Myocyte (in vitro differentiated cells): Measurements from ENCODE around the gene SPPL3. TPM values are rescaled to one million over a fixed set of nuclear protein-coding genes. Genes with fewer than 3 reads are reported as not detected.

Experiments used
- DNase-seq: peaks from one replicate; pipeline ENCODE4 v3.0.0-alpha.2; 2012; ENCODE audit warnings: low read depth
- total RNA-seq: library from RNA; depleted of rRNA; stranded (reverse); fragments of >200 nt; gene quantifications from 2 replicates; pipeline ENCODE4 v1.2.3, GENCODE V29; 2014

Gene SPPL3
- total RNA-seq, 1 donor from 2014 or later: 12.2 TPM

DNA sequence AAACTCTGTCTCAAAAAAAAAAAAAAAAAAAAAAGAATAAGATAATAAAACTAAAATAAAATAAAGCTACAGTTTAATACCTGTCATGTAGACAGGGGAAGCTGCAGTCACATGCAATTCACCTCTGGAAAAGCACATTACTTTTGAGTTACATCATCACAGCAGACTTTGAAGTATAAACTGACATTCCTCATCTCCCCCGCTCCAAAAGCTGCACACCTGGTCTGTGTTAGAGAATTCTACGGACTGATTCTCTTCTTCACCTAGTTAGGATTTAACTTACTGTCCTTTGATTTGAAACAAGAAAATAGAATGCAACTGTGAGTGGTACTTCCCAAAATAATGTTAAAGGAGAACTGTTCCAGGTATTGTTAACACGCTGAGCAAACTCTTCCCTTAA lies 25.1 kb downstream of the SPPL3 start:
- no peak for DNase-seq

DNA sequence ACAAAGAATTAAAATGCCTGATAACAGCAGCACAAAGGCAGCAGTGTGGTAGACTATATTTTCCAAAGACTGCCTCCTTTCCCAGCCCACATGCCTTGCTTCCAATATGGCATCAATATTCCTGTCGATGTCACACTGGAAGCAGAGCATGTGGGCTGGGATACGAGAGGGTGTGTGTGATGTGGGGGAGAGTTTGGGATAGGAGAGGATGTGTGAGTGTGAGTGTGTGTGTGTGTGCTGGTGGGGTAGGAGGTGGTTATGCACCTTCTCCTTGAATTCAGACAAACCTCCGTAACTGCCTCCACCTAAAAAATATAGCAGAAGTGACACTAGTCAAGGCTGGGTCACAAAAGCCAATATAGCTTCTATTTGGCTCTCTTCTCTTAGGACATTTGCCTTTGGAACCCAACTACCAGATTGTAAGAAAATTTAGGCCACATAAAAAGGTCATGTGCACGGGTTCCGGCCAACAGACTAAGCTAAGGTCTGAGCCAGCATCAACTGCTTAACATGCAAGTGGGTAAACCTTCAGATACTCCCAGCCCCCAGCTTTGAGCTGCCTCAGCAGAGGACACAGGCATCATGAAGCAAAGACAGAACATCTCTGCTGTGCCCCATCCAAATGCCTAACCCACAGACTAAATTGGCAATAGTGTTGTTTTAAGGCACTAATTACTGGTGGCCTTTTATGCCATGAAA lies 29.5 kb downstream of the SPPL3 start:
- DNase-seq: no peak

DNA sequence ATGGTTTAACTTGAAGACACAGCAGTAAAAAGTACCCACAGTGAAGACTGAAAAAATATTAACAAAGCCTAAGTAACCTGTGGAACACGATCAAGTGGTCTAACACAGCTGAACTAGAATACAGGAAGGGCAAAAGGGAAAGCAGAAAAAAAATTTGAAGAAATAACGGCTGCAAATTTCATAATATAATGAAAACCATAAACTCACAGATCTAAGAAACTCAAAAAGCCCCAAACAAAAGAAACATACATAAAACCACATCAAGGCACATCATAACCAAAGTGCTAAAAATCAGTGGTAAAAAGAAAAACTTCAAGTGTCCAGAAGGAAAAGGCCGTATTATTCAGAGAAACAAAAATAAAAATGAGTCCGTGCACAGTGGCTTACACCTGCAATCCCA lies 30.9 kb downstream of the SPPL3 start:
- DNase-seq: no peak

DNA sequence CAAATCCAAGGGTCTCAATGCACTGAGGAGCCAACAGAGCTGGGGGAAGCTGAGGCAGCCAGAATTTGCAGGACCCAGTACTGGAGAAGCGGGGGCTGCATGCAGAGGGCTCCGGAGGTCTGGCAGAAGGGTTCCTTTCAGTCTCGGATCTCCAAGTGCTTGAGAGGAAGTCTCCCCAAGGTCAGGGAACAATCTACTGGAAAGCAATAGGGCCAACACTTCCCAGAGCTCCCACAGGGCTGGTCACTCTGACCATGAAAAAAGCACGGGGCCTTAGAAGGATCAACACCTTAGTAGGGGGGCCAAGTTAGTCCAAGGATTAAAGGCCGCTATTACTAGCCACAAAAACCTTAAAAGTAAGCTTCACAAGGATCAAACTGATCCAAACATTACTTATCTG lies 31.7 kb downstream of the SPPL3 start:
- DNase-seq: no peak

DNA sequence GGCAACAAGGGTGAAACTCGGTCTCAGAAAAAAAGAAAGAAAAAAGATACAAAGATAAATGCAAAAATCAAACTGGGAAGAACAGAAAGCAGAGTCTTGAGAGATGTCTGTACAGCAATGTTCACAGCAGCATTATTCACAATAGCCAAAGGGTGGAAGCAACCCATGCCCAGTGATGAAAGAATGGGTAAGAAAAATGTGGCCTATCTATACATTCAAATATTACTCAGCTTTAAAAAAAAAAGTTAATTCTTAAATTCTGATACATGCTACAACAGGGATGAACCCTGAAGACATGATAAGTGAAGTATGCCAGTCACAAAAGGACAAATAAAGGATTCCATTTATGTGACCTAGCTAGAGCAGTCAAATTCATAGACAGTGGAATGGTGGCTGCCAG lies 33.7 kb downstream of the SPPL3 start:
- no peak for DNase-seq

DNA sequence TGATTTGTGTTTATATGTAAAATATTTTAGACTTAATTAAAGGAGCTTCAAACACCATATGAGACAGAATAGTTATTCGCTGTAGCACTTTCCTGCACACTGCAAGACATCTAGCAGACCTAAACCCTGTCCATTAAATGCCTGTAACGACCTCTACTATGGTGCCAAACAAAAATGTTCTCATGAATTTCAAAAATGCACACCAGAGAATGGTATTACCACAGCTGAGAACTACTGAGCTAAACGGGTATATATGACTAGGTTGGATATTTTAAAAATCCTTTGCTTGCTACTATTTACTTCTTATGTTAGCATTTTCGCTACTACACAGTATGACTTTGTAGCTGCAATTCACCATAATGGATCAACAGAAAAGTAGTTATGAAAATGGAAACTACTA lies 34.8 kb downstream of the SPPL3 start:
- DNase-seq: no peak

DNA sequence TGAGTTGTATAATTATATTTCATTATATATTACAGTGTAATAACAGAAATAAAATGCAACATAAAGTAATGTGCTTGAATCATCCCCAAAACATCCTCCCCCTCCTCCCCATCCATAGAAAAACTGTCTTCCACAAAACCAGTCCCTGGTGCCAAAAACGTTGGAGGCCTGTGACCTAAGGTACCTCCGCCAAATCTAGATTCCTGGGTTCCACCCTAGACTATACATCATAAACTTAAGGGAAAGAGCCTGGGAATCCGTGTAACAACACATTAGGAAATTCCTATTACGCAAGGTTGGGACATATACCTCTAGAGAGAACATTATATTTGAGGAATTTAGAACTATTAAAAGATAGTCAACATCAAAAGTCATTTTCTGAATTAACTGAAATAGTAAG lies 38.0 kb downstream of the SPPL3 start:
- DNase-seq: no peak

DNA sequence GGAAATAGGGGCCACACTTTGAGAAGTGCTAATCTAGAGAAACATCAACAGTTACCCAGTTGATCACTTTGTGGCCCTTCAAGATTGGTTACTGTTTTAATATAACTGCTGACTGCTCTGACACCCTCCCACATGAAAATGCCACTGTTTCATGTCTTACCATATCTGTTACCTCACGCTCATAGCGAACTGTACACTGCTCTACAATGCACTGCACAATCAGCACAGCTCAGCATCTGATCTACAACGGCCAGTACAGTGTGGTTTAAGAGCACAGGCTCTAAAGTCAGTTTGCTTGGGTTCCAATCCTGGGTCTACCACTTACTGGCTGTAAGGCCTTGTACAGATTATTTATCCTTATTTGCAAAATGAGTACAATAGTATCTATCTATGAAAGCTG lies 39.1 kb downstream of the SPPL3 start:
- DNase-seq: no peak

DNA sequence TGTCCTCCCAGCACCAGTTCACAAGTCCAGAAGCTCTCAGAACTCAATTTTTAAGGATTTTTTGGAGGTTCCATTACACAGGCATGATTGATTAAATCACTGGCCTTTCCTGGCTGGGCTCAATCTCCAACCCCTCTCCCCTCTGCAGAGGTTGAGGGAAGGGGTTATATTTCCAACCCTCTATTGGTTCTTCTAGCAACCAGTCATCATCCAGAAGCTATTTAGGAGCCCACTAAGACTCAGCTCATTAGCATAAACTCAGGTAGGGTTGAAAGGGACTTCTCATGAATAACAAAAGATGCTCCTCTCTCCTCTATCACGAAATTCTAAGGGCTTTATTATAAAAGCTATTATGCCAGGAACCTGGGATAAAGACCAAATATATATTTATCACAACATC lies 41.5 kb downstream of the SPPL3 start:
- DNase-seq: no peak

DNA sequence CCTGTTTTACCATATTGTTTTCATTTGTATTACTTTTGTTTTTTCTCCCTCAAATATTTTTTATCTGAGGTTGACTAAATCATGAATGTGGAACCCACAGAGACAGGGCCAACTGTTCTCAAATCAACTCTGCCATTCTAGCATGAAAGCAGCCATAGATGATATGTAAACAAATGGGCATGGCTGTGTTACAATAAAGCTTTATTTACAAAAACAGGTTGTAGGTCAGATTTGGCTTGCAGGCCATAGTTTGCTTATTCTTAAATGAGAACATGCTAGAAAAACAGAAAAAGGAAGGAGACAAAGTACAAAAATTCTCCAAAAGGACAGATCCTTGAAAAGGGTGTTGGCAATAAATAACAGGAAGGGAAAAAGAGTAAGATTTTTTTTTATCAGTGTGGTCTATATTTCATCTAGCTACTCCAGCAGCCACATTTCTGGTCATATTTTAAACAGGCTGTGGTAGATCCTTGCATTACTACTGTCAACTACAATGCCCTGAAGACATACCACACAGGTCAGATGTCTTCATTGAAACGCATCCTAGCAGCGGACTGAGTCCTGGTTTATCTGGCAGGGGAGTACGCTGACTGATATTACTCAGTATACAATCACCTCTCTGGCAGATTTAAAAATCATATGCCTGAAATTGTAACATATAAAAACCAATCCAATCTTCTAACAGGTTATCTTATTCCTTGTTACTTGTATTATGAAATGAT lies 42.9 kb downstream of the SPPL3 start:
- DNase-seq: no peak

DNA sequence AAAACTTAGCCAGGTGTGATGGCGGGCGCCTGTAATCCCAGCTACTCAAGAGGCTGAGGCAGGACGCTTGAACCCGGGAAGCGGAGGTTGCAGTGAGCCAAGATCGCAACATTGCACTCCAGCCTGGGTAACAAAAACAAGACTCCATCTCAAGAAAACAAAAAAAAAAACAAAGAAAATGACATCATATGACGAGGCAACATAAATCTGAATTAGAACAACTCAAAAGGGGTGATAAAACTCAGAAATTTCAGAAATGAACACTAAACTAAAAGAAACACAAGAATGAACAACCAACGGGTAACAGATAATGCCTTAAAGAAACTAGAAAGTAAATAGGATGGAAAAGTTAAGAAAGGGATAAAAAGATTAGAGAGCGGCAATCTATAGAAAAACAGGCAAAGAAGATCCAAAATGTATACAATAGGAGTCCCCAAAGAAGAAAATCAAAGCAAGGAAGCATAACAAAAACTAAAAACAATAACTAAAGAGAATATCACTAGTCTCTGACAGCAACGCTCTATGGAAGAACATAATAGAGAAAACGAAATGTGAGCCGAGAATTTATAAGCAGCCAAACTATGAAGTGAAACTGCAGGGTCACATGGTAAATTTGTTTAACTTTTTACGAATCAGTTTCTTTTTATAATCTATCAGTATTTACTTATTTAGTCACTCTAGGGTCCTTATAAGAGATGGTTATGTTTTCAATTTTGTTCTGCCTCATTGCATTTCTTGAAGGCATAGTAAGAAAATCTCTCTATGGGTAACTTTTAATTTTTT lies 45.7 kb downstream of the SPPL3 start:
- no peak for DNase-seq

DNA sequence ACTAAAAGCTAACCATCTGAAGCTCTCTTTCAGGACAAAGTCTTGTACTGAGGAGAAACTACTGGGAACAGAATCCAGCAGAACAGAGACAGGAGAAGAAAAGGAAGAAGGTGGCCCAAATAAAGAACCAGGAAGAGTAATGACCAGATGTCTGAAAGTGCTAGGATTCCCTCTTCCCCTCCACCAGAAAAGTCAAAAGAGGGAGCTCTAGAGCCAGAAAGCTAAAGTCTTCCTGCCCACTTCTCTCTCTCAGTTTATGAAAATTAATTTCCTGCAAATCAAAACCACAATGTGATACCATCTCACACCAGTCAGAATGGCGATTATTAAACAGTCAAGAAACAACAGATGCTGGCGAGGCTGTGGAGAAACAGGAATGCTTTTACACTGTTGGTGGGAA lies 47.2 kb downstream of the SPPL3 start:
- DNase-seq: peak; percentile 22

DNA sequence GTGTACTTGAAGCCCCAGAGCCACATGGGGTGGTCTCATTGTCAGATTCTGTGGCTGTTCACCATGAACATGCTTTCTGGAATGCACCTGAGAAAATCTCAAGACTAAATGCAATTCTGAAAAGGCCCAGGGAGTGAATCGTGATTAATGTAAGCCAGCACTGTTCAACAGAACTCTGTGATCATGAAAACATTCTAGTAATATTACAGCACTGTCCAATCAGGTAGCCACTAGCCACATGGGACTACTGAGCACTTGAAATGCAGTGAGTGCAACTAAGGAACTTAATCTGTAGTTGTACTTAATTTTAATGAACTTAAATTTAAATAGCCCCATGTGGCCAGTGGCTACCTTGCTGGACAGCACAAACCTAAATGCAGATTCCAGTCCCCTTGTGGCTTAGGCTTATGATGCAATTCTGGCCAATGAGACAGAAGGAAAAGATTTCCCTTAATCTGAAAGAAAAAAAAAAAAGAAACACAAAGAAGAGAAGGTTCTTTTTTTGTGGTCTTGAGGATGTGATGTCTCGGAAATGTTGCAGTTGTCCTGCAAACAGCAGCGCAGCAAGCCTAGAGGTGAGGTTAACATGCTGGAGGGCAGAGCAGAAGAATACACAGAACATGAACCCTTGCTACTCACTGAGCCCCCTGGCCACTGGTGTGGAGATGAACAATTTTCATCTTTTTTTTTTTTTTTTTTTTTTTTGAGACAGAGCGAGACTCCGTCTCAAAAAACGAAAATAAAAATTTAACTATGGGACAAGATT lies 48.2 kb downstream of the SPPL3 start:
- no peak for DNase-seq

DNA sequence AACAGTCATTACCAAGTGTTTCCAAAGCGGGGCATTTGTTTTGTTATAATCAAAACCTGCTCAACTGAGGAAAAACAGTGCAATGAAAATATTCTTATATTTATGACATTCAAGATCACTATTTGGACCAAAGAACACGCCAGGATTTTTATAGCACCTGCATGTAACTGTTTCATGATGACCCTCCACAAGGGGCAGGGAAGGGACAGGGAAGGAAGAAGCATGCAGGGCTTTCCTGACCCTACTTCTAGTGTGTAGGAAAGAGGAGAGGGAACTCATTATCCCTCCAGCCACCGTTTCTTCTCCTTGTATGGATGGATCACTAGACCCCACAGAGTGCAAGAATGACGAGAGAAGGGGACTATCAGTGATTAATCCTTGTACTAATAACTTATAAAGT lies 49.4 kb downstream of the SPPL3 start:
- no peak for DNase-seq

DNA sequence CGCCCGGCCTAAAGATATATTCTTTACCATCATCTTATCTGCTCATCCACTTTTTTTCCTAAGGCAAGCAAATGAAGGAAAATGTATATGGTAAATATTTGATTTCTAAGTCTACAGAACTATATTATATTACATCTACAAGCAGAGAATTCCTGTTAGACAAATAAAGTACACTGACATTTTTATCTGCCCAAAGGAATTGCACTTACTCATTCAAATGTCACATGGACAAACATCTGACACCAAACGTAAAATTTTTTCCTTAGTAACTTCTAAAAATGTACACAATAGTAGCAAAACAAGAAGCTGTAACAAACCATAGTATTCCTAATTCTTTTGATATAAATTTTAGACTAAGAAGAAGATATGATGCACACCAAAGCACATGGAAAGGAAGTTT lies 51.0 kb downstream of the SPPL3 start:
- DNase-seq: no peak

DNA sequence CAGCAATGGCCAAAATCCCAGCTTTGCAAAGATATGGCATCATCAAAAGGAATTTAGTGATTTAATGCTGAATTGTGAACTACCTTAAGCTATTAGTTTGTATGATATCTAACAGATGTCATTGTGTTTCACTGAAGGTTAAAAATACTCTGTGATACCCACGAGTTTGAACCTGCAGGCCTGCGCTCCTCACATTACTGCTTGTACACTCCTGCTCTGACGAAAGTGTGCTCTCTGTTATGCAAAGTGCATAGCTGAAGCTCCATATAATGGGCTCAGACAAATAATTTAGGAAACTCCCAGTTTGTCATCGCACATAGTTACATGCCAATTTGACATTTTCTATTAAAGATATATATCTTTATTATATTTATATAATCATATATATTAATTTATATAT lies 52.2 kb downstream of the SPPL3 start:
- peak; percentile 22 for DNase-seq

DNA sequence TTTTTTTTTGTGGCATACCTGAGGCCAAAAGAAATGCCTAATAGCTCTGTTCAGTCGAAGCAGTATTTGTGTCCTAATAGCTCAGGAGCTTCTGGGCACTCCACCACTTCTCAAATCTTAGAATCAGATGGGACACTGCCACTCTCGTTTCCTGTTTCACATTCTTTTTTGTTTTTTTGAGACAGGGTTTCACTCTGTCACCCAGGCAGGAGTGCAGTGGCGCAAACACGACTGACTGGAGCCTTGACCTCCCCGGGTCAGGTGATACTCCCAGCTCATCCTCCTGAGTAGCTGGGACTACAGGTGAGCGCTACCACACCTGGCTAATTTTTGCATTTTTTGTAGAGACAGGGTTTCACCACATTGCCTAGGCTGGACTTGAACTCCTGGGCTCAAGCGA lies 52.7 kb downstream of the SPPL3 start:
- DNase-seq: no peak

DNA sequence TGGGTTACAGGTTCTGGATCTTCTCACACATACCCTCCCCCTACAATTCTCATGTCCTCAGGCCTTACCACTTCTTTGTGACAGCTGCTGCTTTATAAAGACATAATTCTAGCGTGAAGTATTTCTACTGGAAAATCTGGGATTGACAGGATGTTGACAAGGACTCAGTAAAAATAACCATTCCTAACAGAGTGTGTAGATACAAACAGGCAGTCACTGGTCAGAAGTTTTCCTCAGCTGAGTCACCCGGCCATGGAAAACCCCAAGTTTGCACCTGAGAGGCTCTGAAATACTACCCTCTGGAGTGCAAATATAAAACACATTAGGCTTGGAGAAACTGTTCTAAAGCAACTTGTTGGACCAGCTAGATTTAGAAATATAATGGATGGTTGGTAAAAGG lies 54.4 kb downstream of the SPPL3 start:
- DNase-seq: peak; percentile 70

DNA sequence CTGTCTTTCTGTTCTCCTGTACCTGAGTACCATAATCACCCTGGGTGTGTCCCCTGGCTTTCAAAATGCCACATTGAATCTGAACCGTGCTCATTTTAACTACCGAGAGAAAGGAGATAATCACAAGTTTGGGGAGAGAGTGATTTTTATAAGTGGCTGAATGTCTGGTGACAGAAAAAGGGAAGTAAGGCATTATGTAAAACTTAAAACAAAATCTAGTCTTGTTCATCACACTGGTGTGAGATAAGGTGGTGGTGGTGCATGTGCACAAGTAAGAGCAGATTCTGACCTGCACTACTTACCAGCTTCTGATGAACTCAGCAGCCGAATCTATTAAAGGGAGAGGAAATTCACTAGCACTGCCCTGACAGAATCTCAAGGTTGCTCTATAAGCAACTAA lies 56.3 kb downstream of the SPPL3 start:
- no peak for DNase-seq

DNA sequence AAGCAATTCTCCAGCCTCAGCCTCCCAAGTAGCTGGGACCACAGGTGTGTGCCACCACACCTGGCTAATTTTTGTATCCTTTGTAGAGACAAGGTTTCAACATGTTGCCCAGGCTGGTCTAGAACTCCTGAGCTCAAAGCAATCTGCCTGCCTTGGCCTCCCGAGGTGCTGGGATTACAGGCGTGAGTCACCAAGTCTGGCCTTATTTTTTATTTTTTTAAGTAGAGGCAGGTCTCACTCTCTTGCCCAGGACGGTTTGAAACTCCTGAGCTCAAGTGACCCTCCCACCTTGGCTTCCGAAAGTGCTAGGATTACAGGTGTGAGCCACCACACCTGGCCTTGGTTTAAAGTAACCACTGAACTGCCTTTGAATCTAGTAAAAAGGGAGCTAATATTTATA lies 56.8 kb downstream of the SPPL3 start:
- DNase-seq: no peak

DNA sequence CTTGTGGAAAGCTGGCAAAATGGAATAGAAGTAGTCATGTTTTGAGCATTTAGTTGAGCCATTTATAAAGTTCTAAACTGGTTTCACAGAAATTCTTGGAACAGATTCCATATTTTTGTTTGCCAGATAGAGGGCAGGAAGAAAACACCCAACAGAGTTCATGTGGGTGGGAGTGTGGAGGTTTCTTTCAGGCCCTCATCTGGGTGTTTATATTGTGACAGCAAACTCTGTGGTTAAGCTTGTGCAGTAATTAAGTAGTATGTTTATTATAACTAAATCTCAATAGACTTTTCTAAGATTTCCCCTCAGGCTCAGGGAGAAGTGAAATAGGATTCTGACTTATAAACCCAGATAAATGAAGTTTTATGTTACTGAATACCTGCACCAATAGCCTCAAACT lies 57.4 kb downstream of the SPPL3 start:
- DNase-seq: no peak

DNA sequence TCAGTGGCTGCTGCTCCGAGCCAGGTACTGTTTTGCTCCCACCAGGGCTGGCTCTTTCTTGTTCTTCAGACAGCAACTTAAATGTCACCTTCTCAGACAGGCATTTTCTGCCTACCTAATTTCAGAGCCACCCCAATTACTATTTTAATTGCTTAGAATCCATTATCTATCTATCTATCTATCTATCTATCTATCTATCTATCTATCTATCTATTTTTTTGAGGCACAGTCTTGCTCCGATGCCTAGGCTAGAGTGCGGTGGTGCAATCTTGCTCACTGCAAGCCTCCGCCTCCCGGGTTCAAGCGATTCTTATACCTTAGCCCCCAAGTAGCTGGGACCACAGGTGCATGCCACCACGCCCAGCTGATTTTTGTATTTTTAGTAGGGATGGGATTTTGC lies 58.5 kb downstream of the SPPL3 start:
- no peak for DNase-seq
